ENCODE data around the gene NUP188. TPM values are rescaled to one million over a fixed set of nuclear protein-coding genes. Genes with fewer than 3 reads are reported as not detected.

The NUP188 gene
- total RNA-seq, 1 donor: 59.2 TPM

GRCh38 chr9:129026442-129027223 is 79.1 kb downstream of the NUP188 start:
- peak; percentile 46 for DNase-seq (ENCODE audit: low read depth)
- no peak for TF ChIP-seq CTCF (IDR thresholded peaks at IDR 0.05; ENCODE audit: insufficient read depth, low read depth, low read length)
- peak overlapping the region; percentile 74 for H3K4me3 ChIP-seq (ENCODE audit: low read depth, low read length)

- H3K4me3 ChIP-seq (ENCODE audit: low read depth, low read length): peak overlapping the region; percentile 74
- DNase-seq (ENCODE audit: low read depth): no peak
- TF ChIP-seq CTCF (IDR thresholded peaks at IDR 0.05; ENCODE audit: insufficient read depth, low read depth, low read length): no peak
These were observed 79.8 kb downstream of the NUP188 start for GRCh38 chr9:129027224-129027684.

- H3K4me3 ChIP-seq (ENCODE audit: low read depth, low read length): peak overlapping the region; percentile 74
- DNase-seq (ENCODE audit: low read depth): peak; percentile 31
- no peak for TF ChIP-seq CTCF (IDR thresholded peaks at IDR 0.05; ENCODE audit: insufficient read depth, low read depth, low read length)
These were observed 80.2 kb downstream of the NUP188 start for GRCh38 chr9:129027685-129028191.

- peak; percentile 98 for DNase-seq (ENCODE audit: low read depth)
- H3K4me3 ChIP-seq (ENCODE audit: low read depth, low read length): peak within 1 kb of the TSS; percentile 74
- TF ChIP-seq CTCF (IDR thresholded peaks at IDR 0.05; ENCODE audit: insufficient read depth, low read depth, low read length): peak; percentile 76
These were observed 80.9 kb downstream of the NUP188 start, which contains the start of gene SH3GLB2 for GRCh38 chr9:129028192-129028966. SH3GLB2 (minus strand) TSS chr9:129028331; CDS start chr9:129028154, 177 bp downstream.

GRCh38 chr9:129030191-129030590 is 82.7 kb downstream of the NUP188 start:
- no peak for DNase-seq (ENCODE audit: low read depth)
- TF ChIP-seq CTCF (IDR thresholded peaks at IDR 0.05; ENCODE audit: insufficient read depth, low read depth, low read length): no peak
- no peak overlapping the region for H3K4me3 ChIP-seq (ENCODE audit: low read depth, low read length)

- no peak for DNase-seq (ENCODE audit: low read depth)
- TF ChIP-seq CTCF (IDR thresholded peaks at IDR 0.05; ENCODE audit: insufficient read depth, low read depth, low read length): no peak
- no peak overlapping the region for H3K4me3 ChIP-seq (ENCODE audit: low read depth, low read length)
These were observed 84.0 kb downstream of the NUP188 start for GRCh38 chr9:129031514-129031913.
